Stomach (tissue), 4 donors: ENCODE data around the gene LONP1.

Experiments used
- CTCF ChIP-seq, 7 experiments: fragments of 450-650 bp in 4 of 7; fragments of 200-600 bp in 3 of 7; sonication (generic) in 3 of 7; IDR thresholded peaks; one replicate each; pipeline ENCODE4 v1.5.1; 2016 to 2019; ENCODE audit warnings: antibody characterized with exemption in 7 of 7, control low read depth in 2 of 7, mild to moderate bottlenecking in 1 of 7
- POLR2AphosphoS5 ChIP-seq, 3 donors: sonication (generic); formaldehyde crosslinking; IDR thresholded peaks; one replicate each; pipeline ENCODE4 v1.6.1; 2016; ENCODE audit warnings: antibody characterized with exemption in 3 of 3

DNA sequence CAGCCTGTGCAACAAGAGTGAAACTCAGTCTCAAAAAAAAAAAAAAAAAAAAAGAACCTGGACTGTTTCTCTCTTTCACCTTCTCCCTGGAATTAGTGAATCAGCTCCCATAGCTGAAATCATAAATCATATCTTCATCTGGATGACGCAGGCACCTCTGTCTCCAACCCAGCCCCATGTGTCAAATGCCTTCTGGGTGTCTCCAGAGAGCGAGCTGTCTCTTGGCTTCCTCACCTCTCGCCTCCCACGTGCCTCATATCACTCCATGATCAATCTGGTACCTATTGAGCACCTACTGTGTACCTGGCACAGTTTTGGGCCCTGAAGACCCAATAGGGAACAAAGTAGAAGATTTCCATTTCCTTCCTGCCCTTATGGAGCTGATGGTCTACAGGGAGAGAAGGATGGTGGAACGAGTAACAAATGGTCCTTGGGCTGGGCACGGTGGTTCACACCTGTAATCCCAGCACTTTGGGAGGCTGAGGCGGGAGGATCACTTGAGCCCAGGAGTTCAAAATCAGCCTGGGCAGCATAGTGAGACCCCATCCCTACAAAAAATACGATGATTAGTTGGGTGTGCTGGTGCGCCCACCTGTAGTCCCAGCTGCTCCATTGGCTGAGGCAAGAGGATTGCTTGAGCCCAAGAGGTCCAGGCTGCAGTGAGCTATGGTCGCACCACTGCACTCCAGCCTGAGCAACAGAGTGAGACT, 36.6 kb downstream of the LONP1 start:
- no peak for TF ChIP-seq POLR2AphosphoS5 (IDR thresholded peaks at IDR 0.05)
- TF ChIP-seq CTCF (IDR thresholded peaks at IDR 0.05), result no peak
